Measurements from ENCODE around the gene CHTF18. TPM values are rescaled to one million over a fixed set of nuclear protein-coding genes. Genes with fewer than 3 reads are reported as not detected.

CHTF18 gene
- polyA plus RNA-seq, 3 donors: 0.57 to 13.8 (median 2.2) TPM

- peaks cover 29 to 32% of the 10 kb centered on the region in 2 donors for H3K4me1 ChIP-seq (ENCODE audit: control insufficient read depth in 1 of 2, insufficient read depth in 2 of 2, low read length in 2 of 2)
- Mint-ChIP-seq H3K4me3 (no peak overlapping the region), H3K9me3 (peaks cover 0 to 5% (median 3%) of the 10 kb centered on the region in 7 donors), H3K27me3 (ENCODE audit: low read depth in 3 of 3) (peaks cover 0 to 3% (median 3%) of the 10 kb centered on the region in 3 donors), H3K27ac (no peak overlapping the region), H3K36me3 (peaks cover 0 to 2% of the 10 kb centered on the region in 2 donors), H3K4me1 (peaks cover 26% of the 10 kb centered on the region)
- no peak overlapping the region for H3K4me2 ChIP-seq (replicated peaks; ENCODE audit: extremely low read depth, low read length, poor library complexity, severe bottlenecking)
- no peak overlapping the region for H3K9ac ChIP-seq (ENCODE audit: insufficient read depth, low read length, poor library complexity, severe bottlenecking)
- H3K27ac ChIP-seq (ENCODE audit: low read depth in 1 of 2, low read length in 2 of 2): no peak overlapping the region
- no peak overlapping the region for H3K4me3 ChIP-seq (replicated peaks in 1 of 3; ENCODE audit: low read depth in 2 of 3, low read length in 3 of 3)
- H2AFZ ChIP-seq (ENCODE audit: insufficient read depth, low read depth, low read length, poor library complexity, severe bottlenecking): no peak overlapping the region
- DNase-seq: no peak
- no peaks in the 10 kb centered on the region for H3K79me2 ChIP-seq (ENCODE audit: insufficient read depth, low read length)
- H3K36me3 ChIP-seq (replicated peaks in 1 of 2; ENCODE audit: control insufficient read depth in 1 of 2, insufficient read depth in 2 of 2, low read length in 2 of 2): no peaks in the 10 kb centered on the region
- TF ChIP-seq CTCF (IDR thresholded peaks at IDR 0.05): no peak
- no peaks in the 10 kb centered on the region for H3K9me3 ChIP-seq (replicated peaks in 1 of 2; ENCODE audit: control insufficient read depth in 1 of 2, insufficient read depth in 1 of 2, low read length in 2 of 2)
- H4K20me1 ChIP-seq (ENCODE audit: insufficient read depth, low read length): no peaks in the 10 kb centered on the region
- 95% methylated on average over 31 of the region's 34 CpGs for WGBS (ENCODE audit: insufficient coverage)
- H3K27me3 ChIP-seq (ENCODE audit: control insufficient read depth in 2 of 2, insufficient read depth in 2 of 2, low read length in 2 of 2): no peaks in the 10 kb centered on the region
- intact Hi-C loops (cut with micrococcal nuclease): no loop called here
These were observed 29.1 kb upstream of the CHTF18 start for GRCh38 chr16:759110-759910.

- H3K9me3 Mint-ChIP-seq: peaks cover 0 to 5% (median 3%) of the 10 kb centered on the region in 7 donors
- intact Hi-C loops (cut with micrococcal nuclease): no loop called here
- H3K27ac Mint-ChIP-seq: peak overlapping the region in 2 of 7 donors; percentile 17 to 58
These were observed 28.4 kb upstream of the CHTF18 start for GRCh38 chr16:760065-760464.

More at GRCh38 chr16:760065-760464, 28.4 kb upstream of the CHTF18 start:
- WGBS (ENCODE audit: insufficient coverage): 96% methylated on average over 13 of the region's 15 CpGs
- peaks cover 19% of the 10 kb centered on the region for H3K4me1 Mint-ChIP-seq
- no peak overlapping the region for H2AFZ ChIP-seq (ENCODE audit: insufficient read depth, low read depth, low read length, poor library complexity, severe bottlenecking)
- peaks cover 0 to 2% of the 10 kb centered on the region in 2 donors for H3K36me3 Mint-ChIP-seq
- no peaks in the 10 kb centered on the region for H3K36me3 ChIP-seq (replicated peaks in 1 of 2; ENCODE audit: control insufficient read depth in 1 of 2, insufficient read depth in 2 of 2, low read length in 2 of 2)
- H3K27ac ChIP-seq (ENCODE audit: low read depth in 1 of 2, low read length in 2 of 2): no peak overlapping the region
- no peak for DNase-seq
- H3K4me1 ChIP-seq (ENCODE audit: control insufficient read depth in 1 of 2, insufficient read depth in 2 of 2, low read length in 2 of 2): peaks cover 22 to 24% of the 10 kb centered on the region in 2 donors
- no peaks in the 10 kb centered on the region for H3K9me3 ChIP-seq (replicated peaks in 1 of 2; ENCODE audit: control insufficient read depth in 1 of 2, insufficient read depth in 1 of 2, low read length in 2 of 2)
- H3K27me3 Mint-ChIP-seq (ENCODE audit: low read depth in 3 of 3): peaks cover 0 to 3% (median 3%) of the 10 kb centered on the region in 3 donors
- H3K79me2 ChIP-seq (ENCODE audit: insufficient read depth, low read length): no peaks in the 10 kb centered on the region
- no peak for TF ChIP-seq CTCF (IDR thresholded peaks at IDR 0.05)
- no peak overlapping the region for H3K9ac ChIP-seq (ENCODE audit: insufficient read depth, low read length, poor library complexity, severe bottlenecking)
- no peak overlapping the region for H3K4me3 ChIP-seq (replicated peaks in 1 of 3; ENCODE audit: low read depth in 2 of 3, low read length in 3 of 3)
- no peaks in the 10 kb centered on the region for H4K20me1 ChIP-seq (ENCODE audit: insufficient read depth, low read length)
- no peaks in the 10 kb centered on the region for H3K27me3 ChIP-seq (ENCODE audit: control insufficient read depth in 2 of 2, insufficient read depth in 2 of 2, low read length in 2 of 2)
- H3K4me3 Mint-ChIP-seq: no peak overlapping the region
- no peak overlapping the region for H3K4me2 ChIP-seq (replicated peaks; ENCODE audit: extremely low read depth, low read length, poor library complexity, severe bottlenecking)
